GM18951 (cell line): ENCODE results near the gene HBG1.

Experiments used
- POLR2A ChIP-seq: IDR thresholded peaks from 4 replicates; pipeline ENCODE4 v1.6.1; 2011; ENCODE audit warnings: mild to moderate bottlenecking; ENCODE audit not compliant: insufficient read length, insufficient read depth; ENCODE audit errors: extremely low read depth
- in situ Hi-C: fragments of 300-500 bp; cut with MboI; formaldehyde crosslinking; loops from one replicate; pipeline ENCODE4 v1.12.0; 2022; ENCODE audit warnings: low sequenced_read_pairs, mixed read lengths, inconsistent platforms; ENCODE audit not compliant: unreplicated experiment

The HBG1 gene

GRCh38 chr11:5246772-5247471 is 2.7 kb downstream of the HBG1 start:
- TF ChIP-seq POLR2A, result no peak
- in situ Hi-C loops, result no loop called here

GRCh38 chr11:5245155-5245554 is 4.5 kb downstream of the HBG1 start:
- no peak for TF ChIP-seq POLR2A
- in situ Hi-C loops, result no loop called here

- TF ChIP-seq POLR2A, result no peak
- in situ Hi-C loops, result no loop called here
Measured at GRCh38 chr11:5243816-5244180, 5.9 kb downstream of the HBG1 start.

GRCh38 chr11:5242933-5243815 is 6.5 kb downstream of the HBG1 start:
- no peak for TF ChIP-seq POLR2A
- in situ Hi-C loops, result no loop called here

GRCh38 chr11:5242208-5242607 is 7.4 kb downstream of the HBG1 start:
- TF ChIP-seq POLR2A, result no peak
- in situ Hi-C loops, result no loop called here

- TF ChIP-seq POLR2A, result no peak
- in situ Hi-C loops, result no loop called here
Measured at GRCh38 chr11:5241458-5241857, 8.2 kb downstream of the HBG1 start.

- no peak for TF ChIP-seq POLR2A
- in situ Hi-C loops, result no loop called here
Measured at GRCh38 chr11:5240458-5240857, 9.2 kb downstream of the HBG1 start.

- in situ Hi-C loops, result no loop called here
Measured at GRCh38 chr11:5240056-5240455, 9.6 kb downstream of the HBG1 start.

GRCh38 chr11:5239046-5239445 is 10.6 kb downstream of the HBG1 start:
- TF ChIP-seq POLR2A, result no peak
- in situ Hi-C loops, result no loop called here

More at GRCh38 chr11:5240056-5240455, 9.6 kb downstream of the HBG1 start:
- no peak for TF ChIP-seq POLR2A

- in situ Hi-C loops, result no loop called here
Measured at GRCh38 chr11:5238486-5238885, 11.2 kb downstream of the HBG1 start.

GRCh38 chr11:5237420-5237819 is 12.2 kb downstream of the HBG1 start:
- in situ Hi-C loops, result no loop called here
- no peak for TF ChIP-seq POLR2A

More at GRCh38 chr11:5238486-5238885, 11.2 kb downstream of the HBG1 start:
- TF ChIP-seq POLR2A, result no peak

GRCh38 chr11:5235364-5236095 is 14.1 kb downstream of the HBG1 start:
- TF ChIP-seq POLR2A, result no peak
- in situ Hi-C loops, result no loop called here

GRCh38 chr11:5234381-5234834 is 15.2 kb downstream of the HBG1 start, which contains the start of gene HBD:
TSS of gene HBD (minus strand) at chr11:5234483. CDS start at chr11:5234433, 50 bp downstream.
- in situ Hi-C loops, result no loop called here
- TF ChIP-seq POLR2A, result no peak
